ENCODE results near the gene TP53INP2.
"Not testable (repeated sequence)": the region's sequence is repeated elsewhere in the genome, so short reads cannot be mapped to it uniquely, and the experiment has no call there.

Gene TP53INP2

DNA sequence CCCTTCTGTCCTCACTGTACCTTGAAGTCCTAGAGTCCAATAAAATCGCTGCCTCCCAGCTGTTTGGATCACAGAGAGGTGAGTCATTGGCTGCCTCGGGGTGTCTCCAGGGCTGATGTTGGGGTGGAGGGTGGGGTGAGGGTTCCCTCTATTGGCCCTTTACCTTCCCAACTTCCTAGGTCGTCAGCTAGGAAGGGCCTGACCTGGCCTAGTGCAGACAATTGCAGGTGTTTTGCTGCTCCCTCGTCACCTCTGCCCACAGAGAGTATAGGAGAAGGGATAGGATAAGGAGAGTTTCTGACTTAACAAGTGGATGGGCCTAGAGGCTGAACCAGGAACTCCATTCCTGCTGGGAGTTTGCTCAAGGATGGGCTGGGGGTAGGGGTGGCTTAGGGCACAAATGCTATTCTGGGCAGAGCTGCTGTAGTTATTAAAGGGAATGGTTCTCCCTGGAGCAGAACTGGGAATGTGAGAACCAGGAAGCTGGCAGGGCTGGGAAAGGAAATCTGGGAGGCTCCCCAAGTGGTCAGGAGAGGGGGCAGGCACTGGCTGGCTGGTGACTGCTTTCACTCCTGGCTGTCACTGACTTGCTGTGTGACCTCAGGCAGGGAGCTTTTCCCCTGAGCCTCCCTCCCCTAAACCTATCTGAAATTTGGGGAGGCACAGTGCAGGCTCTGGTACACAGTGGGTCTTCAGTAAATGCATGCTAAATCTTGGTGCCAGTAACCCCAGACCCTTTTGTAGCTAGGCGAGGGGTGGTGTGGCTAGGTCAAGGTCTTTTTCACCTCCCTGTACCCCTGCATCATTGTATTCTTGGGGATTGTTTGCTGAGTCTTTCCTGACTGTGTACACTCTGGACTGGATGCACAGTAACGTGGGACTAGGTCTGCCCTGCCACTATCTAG is 1.5 kb downstream of the TP53INP2 start:
- no peak for DNase-seq (ENCODE audit: low read depth)

DNA sequence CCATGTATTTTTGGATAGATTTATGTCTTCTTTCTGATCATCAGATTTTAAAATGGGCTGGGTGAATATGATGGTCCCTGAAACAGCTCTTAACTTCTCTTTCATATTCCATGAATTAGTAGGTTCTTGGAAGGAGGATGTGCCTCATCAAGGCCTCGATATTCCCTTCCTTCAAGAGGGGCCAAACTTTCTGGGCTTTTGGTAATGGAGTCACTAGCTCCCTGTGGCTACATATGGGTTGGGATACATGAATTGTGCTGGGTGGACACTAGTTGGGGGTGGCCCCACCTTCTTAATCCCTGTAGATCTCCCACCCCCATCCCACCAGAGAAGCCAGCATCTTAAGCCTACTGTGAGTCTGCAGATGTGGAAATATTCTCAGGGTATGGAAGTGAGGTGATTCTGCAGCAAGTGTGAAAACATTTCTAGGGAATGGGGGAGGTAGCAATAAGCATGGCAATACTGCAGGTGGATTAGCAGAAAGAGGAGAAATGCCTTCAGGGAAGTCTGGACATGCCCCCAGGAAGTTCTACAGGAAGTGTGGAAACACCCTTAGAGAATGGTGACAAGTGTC is 2.2 kb downstream of the TP53INP2 start:
- no peak for DNase-seq (ENCODE audit: low read depth)

DNA sequence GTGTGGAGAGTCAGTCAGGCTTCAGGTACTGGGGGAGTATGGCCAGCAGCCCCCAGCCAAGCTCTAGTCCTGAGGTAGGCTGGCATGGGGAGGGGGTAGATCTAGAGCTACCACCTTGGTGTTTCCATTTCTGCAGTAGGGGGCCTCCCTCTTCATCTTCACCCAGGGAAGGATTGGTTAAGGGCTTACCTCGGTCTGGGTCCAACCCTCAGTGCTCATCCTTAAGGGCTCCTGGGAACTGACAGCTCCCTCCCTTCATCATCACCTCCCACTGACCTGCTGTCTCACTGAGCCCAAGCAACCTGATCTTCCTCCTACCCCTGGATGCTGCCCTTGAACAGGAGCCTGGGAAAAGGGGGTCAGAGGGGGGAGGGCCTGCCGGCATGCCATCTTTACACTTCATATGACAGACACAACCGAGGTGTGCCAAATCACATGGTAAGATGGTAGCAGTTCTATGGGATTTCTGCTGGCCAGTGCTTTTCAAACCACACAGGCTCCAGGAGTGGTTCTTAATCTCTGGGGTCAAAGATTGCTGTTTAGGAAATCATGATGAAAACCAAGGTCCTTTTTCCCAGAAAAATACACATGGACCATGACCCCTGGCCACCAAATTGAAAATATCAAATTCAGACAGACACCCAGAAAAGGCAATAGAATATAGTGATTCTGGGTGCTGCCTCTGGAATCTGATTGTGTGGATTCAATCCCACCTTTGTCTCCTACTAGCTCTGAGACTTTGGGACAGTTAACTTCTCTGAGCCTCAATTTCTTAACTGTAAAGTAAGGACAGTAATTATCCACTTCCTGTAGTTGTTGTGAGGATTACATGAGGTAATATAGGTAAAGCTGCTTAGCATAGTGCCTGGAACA is 3.0 kb downstream of the TP53INP2 start:
- no peak for DNase-seq (ENCODE audit: low read depth)

DNA sequence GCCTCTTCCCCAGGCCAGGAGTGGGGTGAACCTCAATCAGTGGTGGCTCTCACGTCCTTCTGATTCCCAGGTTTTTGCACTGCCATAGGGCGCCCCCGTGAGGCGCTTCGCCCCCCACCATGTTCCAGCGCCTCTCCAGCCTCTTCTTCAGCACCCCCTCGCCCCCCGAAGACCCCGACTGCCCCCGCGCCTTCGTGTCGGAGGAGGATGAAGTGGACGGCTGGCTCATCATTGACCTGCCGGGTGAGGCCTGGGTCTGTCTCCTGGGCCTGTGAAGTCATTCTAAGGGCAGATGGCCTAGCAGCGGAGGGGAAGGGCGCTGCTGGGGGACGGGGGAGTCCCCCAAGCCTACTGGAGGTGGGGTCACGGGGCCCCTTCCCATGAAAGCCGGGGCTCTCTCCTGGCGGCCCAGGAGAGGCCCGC is 4.5 kb downstream of the TP53INP2 start:
- DNase-seq (ENCODE audit: low read depth): peak; percentile 22

DNA sequence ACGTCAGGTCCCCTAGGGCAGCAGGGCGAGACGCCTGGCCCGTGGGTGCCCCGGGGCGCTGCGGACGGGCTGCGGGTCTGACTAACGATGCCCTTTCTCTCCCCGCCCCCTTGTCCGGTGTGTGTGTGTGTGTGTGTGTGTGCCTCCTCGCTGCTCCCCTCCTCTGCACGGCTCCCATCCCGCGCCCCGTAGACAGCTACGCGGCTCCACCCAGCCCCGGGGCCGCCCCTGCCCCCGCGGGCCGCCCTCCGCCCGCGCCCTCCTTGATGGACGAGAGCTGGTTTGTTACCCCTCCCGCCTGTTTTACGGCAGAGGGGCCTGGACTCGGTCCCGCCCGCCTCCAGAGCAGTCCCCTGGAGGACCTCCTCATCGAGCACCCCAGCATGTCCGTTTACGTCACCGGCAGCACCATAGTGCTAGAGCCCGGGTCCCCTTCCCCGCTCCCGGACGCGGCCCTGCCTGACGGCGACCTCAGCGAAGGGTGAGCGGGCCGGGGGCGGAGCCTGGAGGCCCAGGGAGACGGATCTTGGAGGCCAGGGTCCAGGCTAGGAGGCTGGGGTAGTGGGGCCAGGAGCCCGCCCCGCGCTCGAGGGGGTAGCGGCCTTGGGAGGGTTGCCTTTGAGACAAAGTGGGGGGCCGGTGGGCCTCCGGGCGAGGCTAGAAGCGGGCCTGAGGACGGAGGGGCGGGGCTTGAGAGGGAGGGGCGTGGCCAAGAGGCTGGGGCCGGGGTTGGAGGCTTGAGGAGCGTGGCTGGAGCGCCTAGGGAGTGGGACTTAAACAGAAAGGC is 5.1 kb downstream of the TP53INP2 start:
- peak; percentile 66 for DNase-seq (ENCODE audit: low read depth)

DNA sequence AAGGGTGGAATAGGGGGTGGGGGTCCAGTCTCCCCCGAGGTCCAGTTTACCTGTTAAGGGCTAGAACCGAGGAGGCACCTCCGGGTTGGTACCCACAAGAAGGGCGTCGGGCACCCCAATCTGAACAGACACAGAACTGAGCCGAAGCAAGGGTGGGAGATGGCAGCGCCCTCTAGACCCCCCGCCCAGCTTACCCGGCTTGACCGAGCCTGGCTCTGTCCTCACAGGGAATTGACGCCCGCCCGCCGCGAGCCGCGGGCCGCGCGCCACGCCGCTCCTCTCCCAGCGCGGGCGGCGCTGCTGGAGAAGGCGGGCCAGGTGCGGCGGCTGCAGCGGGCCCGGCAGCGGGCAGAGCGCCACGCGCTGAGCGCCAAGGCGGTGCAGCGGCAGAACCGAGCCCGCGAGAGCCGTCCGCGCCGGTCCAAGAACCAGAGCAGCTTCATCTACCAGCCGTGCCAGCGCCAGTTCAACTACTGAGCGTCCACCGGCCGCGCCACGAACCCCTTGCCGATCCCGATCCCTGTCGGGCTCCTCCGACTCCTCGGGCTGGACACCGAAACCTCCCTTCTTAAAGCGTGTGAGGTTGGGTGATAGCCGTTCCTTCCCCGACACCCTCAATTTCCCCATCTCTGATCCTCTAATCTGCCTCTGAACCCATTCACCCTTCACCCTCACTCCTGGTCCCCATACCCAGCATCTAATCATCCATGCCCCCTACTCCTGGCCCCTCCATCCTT is 5.9 kb downstream of the TP53INP2 start:
- DNase-seq (ENCODE audit: low read depth): no peak

DNA sequence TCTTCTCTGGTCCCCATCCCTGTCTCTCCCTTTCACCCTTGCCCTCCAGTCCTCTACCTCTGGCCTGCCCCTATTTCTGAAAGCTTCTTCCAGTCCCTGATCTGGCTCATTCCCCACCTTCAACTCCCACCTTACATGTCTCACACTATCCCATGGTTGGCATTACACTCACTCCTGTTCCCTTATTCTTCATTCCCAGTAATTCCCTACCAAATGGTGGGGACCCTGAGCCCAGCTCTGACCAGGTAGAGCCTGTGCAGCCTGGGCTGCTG is 6.4 kb downstream of the TP53INP2 start:
- DNase-seq (ENCODE audit: low read depth): no peak

DNA sequence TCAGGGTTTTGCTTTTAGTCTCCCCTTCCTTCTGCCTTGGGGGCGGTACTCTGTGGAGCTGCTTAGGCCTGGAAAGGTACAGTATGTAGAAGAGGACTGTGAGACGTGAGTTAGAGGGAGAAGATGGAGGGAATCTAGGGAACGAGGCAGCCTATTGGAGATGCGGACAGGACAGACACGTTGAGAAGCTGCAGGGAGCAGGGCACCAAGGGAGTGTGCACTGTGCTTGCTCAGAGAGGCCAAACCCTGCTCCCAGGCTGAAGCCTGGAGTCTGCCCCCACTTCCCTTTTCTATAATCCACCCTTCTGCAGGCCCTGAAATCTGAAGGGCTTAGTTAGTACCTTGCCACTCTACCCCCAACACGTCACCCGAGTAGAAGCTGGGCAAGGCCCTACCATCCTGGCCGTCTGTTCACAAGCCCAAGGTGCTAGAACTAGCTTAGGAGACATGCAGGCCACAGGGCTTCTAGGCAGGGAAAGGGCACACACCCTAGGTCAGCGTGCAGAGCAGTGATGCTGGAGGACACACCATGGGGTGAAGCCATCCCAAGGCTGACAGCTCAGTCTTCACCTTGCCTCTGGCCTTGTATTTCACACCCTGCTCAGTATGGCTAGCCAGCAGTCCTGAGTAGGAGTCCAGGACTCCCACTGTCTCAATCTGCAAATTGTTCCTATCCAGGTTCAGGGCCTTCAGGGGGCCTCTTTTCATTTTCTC is 6.9 kb downstream of the TP53INP2 start:
- no peak for DNase-seq (ENCODE audit: low read depth)

DNA sequence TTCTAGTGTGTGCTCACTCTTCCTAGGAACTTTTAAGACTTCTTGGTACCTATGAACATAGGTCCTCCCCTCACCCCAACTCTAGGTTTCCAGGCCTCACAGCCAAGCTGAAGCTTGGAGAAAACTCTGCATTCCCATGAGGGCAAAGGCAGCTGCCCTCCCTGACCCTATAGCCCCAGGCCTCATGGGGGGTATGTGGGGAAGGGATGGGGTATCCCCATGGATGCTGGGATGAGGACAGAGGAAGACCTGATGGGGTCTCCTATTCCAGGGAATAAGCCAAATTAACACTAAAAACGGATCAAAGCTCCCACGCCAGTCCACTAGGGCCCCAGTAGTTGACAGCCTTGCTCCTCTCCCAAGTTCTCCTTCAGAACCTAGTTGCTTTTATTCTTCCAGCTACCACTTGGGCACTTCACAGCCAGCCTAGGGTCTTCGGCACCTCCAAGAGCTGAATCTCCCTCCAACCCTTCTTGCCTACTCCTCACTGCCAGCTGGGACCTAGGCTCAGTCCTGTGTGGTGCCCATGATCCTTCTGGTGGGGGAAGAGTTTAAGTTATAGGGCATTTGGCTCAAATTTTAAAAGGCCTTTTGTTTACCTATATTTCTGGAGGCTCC is 7.8 kb downstream of the TP53INP2 start:
- no peak for DNase-seq (ENCODE audit: low read depth)

DNA sequence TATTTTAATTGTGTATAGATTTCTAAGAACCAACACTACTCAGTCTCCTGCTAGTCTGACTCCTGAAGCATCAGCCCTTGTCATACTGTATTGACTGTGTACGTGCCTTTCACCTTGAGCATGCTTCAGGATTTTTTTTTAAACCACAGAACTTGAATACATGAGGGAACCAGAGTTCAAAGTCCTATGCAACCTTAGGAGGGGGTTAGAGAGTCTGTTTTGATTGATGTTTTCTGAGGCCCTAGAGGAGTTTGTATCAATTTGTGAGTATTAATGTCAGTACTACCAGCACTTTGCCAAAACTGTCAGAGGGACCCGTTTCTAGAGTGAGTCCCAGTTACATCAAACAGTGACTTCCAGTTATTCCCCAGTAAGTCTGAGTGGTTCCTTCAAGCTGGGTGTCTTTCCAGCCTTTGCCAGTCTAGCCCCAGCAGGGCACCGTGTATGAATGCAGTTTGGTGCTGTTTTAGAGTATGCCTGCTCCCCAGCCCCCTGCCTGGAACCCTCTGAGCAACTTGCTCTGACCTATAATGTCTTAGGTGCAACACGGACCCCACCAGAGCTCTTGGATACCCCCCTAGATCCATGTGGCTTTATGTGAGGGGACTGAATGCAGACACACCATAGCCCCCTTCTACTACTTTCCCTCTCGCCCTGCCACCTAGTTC is 8.5 kb downstream of the TP53INP2 start:
- DNase-seq (ENCODE audit: low read depth): no peak

DNA sequence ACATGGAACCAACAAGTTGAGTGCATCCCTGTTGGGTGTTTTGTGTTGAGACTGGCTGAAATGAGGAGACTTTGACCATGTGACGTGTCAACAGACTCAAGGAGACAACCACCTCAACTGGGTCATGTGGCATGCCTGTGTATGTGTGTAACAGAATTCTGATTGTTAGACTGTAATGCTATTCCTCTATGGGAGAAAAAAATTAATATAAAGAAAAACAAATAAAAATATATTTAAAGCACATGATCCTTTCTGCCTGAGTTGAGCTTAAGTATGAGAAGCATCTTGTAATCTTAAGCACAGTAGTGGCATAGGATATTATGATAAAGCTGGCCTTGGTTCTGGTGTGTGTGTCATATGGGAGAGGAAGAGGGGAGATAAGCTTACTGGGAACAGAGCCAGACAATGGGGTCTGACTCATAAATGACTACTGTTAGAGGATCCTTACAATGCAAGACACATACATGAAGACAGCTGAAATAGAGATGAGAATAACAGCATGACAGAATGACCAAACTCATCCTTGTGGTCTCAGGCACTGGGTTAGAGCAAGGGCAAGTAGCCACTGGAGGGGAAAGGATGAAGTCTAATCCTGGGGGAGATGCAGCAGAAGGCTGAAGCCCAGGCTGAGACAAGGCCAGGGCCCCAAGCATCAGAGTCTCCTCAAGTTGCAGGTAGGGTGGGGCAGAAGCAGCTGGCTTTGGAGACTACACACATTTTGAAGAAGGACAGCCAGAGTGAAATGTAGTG is 9.2 kb downstream of the TP53INP2 start:
- DNase-seq (ENCODE audit: low read depth): no peak

DNA sequence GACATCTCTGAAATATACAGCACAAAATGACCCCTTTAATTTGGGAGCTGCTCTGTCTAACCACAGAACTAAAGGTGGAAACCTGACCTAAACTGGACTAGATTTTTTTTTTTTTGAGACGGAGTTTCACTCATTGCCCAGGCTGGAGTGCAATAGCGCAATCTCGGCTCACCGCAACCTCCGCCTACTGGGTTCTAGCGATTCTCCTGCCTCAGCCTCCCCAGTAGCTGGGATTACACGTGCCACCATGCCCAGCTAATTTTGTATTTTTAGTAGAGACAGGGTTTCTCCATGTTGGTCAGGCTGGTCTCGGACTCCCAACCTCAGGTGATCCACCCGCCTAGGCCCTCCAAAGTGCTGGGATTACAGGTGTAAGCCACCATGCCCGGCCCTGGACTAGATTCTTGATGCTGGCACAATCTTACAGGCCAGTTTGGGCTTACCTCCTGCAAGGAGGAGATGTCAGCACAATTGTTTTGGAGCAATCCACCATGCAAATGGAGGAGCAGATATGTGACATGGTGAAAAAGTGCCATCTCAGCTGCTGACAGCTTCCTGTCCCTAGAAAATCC is 9.9 kb downstream of the TP53INP2 start:
- not testable (repeated sequence) for DNase-seq (ENCODE audit: low read depth)

DNA sequence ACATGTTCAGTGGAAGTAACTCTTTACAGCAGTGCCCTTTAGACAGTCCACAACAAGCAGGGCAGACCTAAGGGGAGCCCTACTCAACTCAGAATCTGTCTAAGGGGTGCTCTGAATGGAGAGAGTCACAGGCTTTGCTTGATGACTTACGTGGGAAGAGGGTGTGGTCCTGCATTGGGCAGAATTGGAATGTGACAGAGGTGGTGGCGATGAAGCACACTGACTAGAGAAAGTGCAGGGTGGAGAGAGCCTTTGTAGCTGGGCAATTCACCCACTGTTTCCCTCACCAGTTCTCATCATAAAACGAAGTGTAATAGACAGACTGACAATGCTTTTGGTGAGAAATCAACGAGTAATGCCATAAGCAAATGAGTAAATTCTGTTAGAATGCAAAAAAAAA is 11.2 kb downstream of the TP53INP2 start:
- no peak for DNase-seq (ENCODE audit: low read depth)

DNA sequence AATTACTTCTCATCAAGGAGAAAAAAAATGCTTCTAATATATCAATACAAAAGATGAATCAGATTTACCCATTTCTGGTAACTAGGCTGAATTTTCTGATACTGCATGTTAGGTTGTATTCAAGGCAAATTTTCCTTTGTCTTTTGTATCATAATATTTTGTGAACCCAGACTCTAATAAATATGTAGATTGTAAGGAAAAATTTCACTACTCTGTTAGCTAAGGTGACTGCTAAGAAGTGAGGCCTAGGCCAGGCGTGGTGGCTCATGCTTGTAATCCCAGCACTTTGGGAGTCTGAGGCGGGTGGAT is 12.7 kb downstream of the TP53INP2 start:
- DNase-seq (ENCODE audit: low read depth): no peak

DNA sequence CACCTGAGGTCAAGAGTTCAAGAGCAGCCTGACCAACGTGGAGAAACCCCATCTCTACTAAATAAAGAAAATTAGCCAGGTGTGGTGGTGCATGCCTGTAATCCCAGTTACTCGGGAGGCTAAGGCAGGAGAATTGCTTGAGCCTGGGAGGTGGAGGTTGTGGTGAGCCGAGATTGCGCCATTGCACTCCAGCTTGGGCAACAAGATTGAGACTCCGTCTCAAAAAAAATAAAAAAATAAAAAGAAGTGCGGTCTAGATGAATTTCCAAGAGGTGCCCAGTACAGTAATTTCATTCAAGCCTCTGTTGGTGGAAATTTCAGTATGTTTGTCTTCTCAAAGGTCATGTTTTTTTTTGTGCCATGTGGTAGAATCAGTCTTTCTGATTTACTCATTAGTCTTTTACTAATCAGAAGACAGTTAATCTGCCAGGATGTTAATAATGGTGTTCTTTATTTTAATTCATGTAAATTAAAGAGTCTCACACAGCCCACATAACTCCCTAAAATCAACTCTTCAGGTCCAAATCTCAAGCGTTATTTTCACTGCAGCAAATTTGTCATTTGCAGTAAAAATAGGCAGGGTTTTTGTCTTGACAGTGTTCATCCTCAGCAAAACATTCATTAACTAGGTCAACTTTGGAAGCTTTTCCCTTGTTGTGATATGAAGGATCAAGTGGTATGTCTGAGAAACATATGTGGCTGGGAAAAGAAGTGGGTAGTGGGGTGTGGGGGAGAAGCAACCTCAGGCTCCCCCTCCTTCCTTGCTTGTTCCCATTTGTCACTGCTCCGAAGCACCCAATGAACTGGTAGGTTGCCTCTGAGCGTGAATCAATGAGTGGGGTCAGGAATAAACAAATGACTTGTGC is 13.3 kb downstream of the TP53INP2 start:
- DNase-seq (ENCODE audit: low read depth): no peak

DNA sequence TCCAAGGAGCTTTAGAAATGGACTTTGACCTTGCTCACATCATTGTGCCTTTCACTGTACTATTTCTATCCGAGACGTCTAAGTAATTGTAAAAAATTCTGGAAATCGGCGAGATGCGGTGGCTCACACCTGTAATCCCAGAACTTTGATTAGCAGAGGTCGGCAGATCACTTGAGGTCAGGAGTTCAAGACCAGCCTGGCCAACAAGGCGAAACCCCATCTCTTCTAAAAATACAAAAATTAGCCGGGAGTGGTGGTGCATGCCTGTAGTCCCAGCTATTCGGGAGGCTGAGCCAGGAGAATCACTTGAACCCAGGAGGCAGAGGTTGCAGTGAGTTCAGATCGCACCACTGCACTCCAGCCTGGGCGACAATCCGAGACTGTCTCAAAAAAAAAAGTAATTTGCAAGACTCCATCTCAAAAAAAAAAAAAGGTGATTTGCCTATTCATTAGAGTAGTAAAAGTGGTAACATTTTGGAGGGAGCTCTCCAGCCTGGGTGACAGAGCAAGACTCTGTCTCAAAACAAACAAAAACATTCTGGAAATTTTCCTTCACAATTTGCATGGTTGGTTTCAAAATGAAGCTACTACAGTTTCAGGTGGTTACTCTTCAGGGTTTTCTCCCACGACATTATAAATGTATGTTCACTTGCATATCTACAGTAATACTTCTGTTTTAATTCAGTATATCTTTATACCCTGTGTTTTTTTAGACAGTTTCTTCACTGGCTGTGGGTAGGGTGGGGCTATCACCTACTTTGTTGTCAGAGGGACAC is 15.3 kb downstream of the TP53INP2 start:
- DNase-seq (ENCODE audit: low read depth): not testable (repeated sequence)

DNA sequence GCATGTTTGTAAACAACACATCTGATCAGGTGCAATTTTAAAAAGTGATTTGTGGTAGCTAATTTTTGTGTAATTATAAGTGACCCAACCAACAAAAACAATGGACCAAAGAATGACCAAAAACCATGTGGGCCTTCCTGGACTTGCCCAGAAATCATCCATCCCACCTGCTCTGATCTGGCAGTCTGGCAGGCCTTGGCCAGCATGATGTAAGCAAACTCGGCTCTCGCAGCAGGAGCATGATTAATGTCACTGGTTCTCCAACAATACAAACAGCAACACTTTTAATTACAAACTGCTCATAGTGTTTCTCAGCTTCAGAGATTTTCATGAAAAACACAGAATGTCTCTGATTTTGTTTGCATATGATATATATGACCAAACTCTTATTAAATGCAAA is 16.1 kb downstream of the TP53INP2 start:
- DNase-seq (ENCODE audit: low read depth): no peak

Data from stimulated activated CD8-positive, alpha-beta memory T cell treated with anti-CD3 and anti-CD28 coated beads, Interleukin-7, amount 100 ng/mL, for 24 hours (primary cell).